Gastroesophageal sphincter (tissue), 4 donors: ENCODE results near the gene CHRDL1. TPM values are rescaled to one million over a fixed set of nuclear protein-coding genes. Genes with fewer than 3 reads are reported as not detected.

ENCODE experiments used
- ATAC-seq: fragments of 150-250 bp; one replicate; pipeline ENCODE4 v1.9.1; 2016; ENCODE audit warnings: mild to moderate bottlenecking, moderate library complexity
- H3K27ac ChIP-seq, 4 donors: fragments of 200-600 bp; sonication (generic) in 3 of 4; 1 replicate in 3 of 4; 2 replicates in 1 of 4; pipeline ENCODE4 v1.5.1; 2016 to 2019
- H3K27me3 ChIP-seq: fragments of 200-600 bp; sonication (generic); one replicate; pipeline ENCODE4 v1.5.1; 2019
- H3K36me3 ChIP-seq, 2 donors: fragments of 200-600 bp; sonication (generic); one replicate each; pipeline ENCODE4 v1.5.1; 2019; ENCODE audit warnings: control low read depth in 1 of 2
- H3K4me1 ChIP-seq, 3 donors: fragments of 200-600 bp; sonication (generic); 1 replicate in 2 of 3; 2 replicates in 1 of 3; pipeline ENCODE4 v1.5.1; 2016 to 2019; ENCODE audit warnings: control low read depth in 2 of 3
- H3K4me3 ChIP-seq, 2 donors: fragments of 200-600 bp; sonication (generic); one replicate each; pipeline ENCODE4 v1.5.1; 2019; ENCODE audit warnings: mild to moderate bottlenecking in 1 of 2, moderate library complexity in 1 of 2
- H3K9me3 ChIP-seq, 3 donors: fragments of 200-600 bp; sonication (generic); one replicate each; pipeline ENCODE4 v1.5.1; 2017 to 2019; ENCODE audit warnings: control low read depth in 2 of 3
- EP300 ChIP-seq: sonication (generic); formaldehyde crosslinking; IDR thresholded peaks from one replicate; pipeline ENCODE4 v1.6.1; 2017; ENCODE audit warnings: antibody characterized with exemption, mild to moderate bottlenecking
- POLR2A ChIP-seq, 2 donors: fragments of 450-650 bp; IDR thresholded peaks; one replicate each; pipeline ENCODE4 v1.6.1; 2017; ENCODE audit warnings: antibody characterized with exemption in 2 of 2, mild to moderate bottlenecking in 2 of 2, moderate library complexity in 1 of 2
- POLR2AphosphoS5 ChIP-seq: sonication (generic); formaldehyde crosslinking; IDR thresholded peaks from one replicate; pipeline ENCODE4 v1.6.1; 2017; ENCODE audit warnings: antibody characterized with exemption
- WGBS, 2 donors: methylation state at CpG; one replicate each; pipeline ENCODE4 v1.1.5; 2018; ENCODE audit warnings: low coverage in 1 of 2; 5-methylcytosine and 5-hydroxymethylcytosine counted together
- total RNA-seq, 4 donors: library from RNA; depleted of rRNA; stranded (reverse); fragments of >200 nt; gene quantifications; one replicate each; pipeline ENCODE4 v1.1.0, GENCODE V29; 2016
- TF ChIP-seq, protein P1 (sequence below), 4 experiments: fragments of 200-600 bp in 2 of 4; fragments of 450-650 bp in 2 of 4; sonication (generic) in 1 of 4; IDR thresholded peaks; one replicate each; pipeline ENCODE4 v1.5.1; 2017 to 2019; ENCODE audit warnings: antibody characterized with exemption in 4 of 4, mild to moderate bottlenecking in 2 of 4, moderate library complexity in 2 of 4

Gene CHRDL1
- total RNA-seq, 4 donors from 2014 or later = 154 to 403 (median 281) TPM

GRCh38 chrX:110675886-110676285 is 119.7 kb downstream of the CHRDL1 start:
- peaks cover 0 to 12% of the 10 kb centered on the region in 2 donors for H3K36me3 ChIP-seq
- H3K4me1 ChIP-seq = no peaks in the 10 kb centered on the region
- no peak overlapping the region for H3K4me3 ChIP-seq
- TF ChIP-seq, protein P1, sequence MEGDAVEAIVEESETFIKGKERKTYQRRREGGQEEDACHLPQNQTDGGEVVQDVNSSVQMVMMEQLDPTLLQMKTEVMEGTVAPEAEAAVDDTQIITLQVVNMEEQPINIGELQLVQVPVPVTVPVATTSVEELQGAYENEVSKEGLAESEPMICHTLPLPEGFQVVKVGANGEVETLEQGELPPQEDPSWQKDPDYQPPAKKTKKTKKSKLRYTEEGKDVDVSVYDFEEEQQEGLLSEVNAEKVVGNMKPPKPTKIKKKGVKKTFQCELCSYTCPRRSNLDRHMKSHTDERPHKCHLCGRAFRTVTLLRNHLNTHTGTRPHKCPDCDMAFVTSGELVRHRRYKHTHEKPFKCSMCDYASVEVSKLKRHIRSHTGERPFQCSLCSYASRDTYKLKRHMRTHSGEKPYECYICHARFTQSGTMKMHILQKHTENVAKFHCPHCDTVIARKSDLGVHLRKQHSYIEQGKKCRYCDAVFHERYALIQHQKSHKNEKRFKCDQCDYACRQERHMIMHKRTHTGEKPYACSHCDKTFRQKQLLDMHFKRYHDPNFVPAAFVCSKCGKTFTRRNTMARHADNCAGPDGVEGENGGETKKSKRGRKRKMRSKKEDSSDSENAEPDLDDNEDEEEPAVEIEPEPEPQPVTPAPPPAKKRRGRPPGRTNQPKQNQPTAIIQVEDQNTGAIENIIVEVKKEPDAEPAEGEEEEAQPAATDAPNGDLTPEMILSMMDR (IDR thresholded peaks at IDR 0.05) = no peak
- TF ChIP-seq EP300 (no peak), POLR2AphosphoS5 (no peak), POLR2A (IDR thresholded peaks at IDR 0.05) (no peak)
- ATAC-seq = no peak
- H3K27ac ChIP-seq = no peak overlapping the region
- H3K27me3 ChIP-seq = no peaks in the 10 kb centered on the region
- WGBS, 2 donors = 29% methylated on average over 1 of the region's 1 CpG; no CpG with 5 or more reads in 1 of the 2 donors
- no peaks in the 10 kb centered on the region for H3K9me3 ChIP-seq

DNA sequence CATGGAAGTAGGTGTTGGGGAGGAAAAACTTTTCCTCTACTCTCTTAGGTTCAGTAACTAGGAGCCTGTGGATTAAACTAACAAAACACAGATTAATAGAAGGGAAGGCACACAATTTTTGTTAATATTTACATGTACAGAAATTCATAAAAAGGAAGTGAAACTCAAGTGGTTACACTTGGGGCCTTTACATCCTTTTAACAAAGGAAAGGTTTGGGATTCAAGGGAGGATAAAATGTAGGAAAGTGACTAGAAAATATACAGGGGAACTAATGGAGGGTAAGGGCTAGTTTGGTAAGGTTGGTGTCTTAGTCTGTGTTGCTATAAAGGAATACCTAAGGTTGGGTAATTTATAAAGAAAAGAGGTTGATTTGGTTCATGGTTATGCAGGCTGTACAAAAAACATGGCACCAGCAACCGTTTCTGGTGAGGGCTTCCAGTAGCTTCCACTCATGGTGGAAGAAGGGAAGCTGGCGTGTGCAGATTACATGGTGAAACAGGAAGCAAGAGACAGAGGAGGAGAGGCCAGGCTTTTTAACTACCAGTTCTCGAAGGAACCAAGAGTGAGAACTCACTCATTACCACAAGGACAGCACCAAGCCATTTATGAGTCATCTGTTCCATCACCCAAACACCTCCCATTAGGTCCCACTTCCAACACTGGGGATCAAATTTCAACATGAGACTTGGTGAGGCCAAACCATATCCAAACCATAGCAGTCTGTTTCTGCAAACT is 124.4 kb downstream of the CHRDL1 start:
- H3K36me3 ChIP-seq = peaks cover 0 to 6% of the 10 kb centered on the region in 2 donors
- no peaks in the 10 kb centered on the region for H3K9me3 ChIP-seq
- H3K27ac ChIP-seq = no peak overlapping the region
- H3K4me3 ChIP-seq = no peak overlapping the region
- H3K4me1 ChIP-seq = no peaks in the 10 kb centered on the region
- WGBS, 2 donors = 50 to 81% methylated on average over 2 to 3 of the region's 3 CpGs
- no peaks in the 10 kb centered on the region for H3K27me3 ChIP-seq
- no peak for TF ChIP-seq POLR2A (IDR thresholded peaks at IDR 0.05)
- TF ChIP-seq POLR2AphosphoS5 = no peak
- TF ChIP-seq EP300 = no peak
- TF ChIP-seq, protein P1 (IDR thresholded peaks at IDR 0.05) = no peak
- no peak for ATAC-seq

GRCh38 chrX:110669572-110669971 is 126.0 kb downstream of the CHRDL1 start:
- peaks cover 0 to 6% of the 10 kb centered on the region in 2 donors for H3K36me3 ChIP-seq
- H3K4me1 ChIP-seq = no peaks in the 10 kb centered on the region
- H3K9me3 ChIP-seq = no peaks in the 10 kb centered on the region
- H3K27ac ChIP-seq = no peak overlapping the region
- TF ChIP-seq EP300 = no peak
- no peak for TF ChIP-seq POLR2A (IDR thresholded peaks at IDR 0.05)
- no peak for TF ChIP-seq POLR2AphosphoS5
- TF ChIP-seq, protein P1 (IDR thresholded peaks at IDR 0.05) = no peak
- WGBS, 2 donors = 13 to 57% methylated on average over 1 of the region's 1 CpG
- no peaks in the 10 kb centered on the region for H3K27me3 ChIP-seq
- ATAC-seq = no peak
- no peak overlapping the region for H3K4me3 ChIP-seq

DNA sequence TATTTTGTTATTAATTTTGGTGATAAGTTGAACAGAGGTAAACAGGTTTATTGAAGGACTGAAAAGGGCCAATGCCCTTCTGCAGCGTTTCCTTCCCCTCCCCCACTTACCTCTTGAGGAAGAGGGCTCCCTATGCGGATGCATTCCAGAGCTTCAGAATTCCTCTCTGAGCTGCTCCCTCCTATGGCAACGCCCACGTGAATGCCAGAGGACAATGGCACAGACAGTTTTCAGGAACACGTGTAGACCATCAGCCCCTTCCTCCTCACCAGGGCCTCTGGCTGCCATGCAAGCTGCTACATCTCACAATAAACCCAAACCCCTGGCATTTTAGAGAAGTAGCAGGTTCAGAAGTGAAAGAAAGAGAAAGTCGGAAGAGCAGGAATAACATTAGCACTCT is 127.9 kb downstream of the CHRDL1 start:
- TF ChIP-seq POLR2AphosphoS5 = no peak
- TF ChIP-seq POLR2A (IDR thresholded peaks at IDR 0.05) = no peak
- TF ChIP-seq EP300 = no peak
- TF ChIP-seq, protein P1 (IDR thresholded peaks at IDR 0.05) = no peak
- no peaks in the 10 kb centered on the region for H3K4me1 ChIP-seq
- no peak overlapping the region for H3K4me3 ChIP-seq
- no peak overlapping the region for H3K27ac ChIP-seq
- no peaks in the 10 kb centered on the region for H3K27me3 ChIP-seq
- no peaks in the 10 kb centered on the region for H3K9me3 ChIP-seq
- no peak for ATAC-seq
- no peaks in the 10 kb centered on the region for H3K36me3 ChIP-seq
- WGBS, 2 donors = 33 to 60% methylated on average over 1 to 2 of the region's 6 CpGs

DNA sequence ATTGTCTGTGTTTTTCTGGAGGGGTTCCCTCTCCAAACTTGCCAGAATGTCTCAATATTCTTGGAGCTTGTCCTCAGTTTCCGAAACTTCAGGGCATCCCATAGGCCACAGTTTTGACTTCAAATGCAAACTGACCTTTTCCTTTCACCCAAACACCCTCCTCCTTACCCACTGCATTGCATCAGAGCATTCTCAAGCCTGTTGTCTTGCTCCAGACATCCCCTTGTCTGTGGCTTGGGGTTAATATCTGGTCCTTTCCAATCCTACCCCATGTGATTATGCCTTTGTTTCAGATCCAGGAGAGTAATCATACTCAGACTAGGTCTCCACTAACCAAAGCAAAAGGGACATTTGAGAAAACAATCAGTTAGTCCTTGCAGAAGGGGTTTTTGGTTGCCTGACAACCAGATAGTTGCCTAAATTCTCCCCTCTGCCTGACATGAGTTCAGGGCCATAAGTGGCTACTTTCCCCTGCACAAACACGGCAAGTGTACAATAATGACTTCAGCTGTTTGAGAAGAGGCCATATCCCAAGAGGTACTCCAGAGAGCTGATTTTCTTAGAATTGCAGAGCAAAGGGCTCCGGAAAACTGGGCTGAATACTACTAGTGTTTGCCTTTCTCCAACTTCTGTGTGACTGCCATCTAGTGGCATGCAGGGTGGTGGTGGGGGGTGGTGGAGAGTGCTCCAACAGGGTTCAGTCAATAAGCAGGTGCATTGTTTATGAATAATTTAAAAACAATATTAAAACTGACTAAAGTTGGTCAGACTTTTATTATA is 130.2 kb downstream of the CHRDL1 start:
- no peaks in the 10 kb centered on the region for H3K4me1 ChIP-seq
- TF ChIP-seq EP300 (no peak), POLR2A (IDR thresholded peaks at IDR 0.05) (no peak), POLR2AphosphoS5 (no peak)
- TF ChIP-seq, protein P1 (IDR thresholded peaks at IDR 0.05) = peak in 1 of 4 experiments; percentile 37
- no peak overlapping the region for H3K4me3 ChIP-seq
- H3K27me3 ChIP-seq = no peaks in the 10 kb centered on the region
- no peak for ATAC-seq
- no peaks in the 10 kb centered on the region for H3K36me3 ChIP-seq
- no peaks in the 10 kb centered on the region for H3K9me3 ChIP-seq
- WGBS, 2 donors = 33 to 53% methylated on average over 2 of the region's 3 CpGs
- no peak overlapping the region for H3K27ac ChIP-seq
